Body of pancreas (tissue), 4 donors: ENCODE measurements around the gene ST3GAL3.

Source experiments
- POLR2A ChIP-seq, 3 donors: fragments of 450-650 bp; IDR thresholded peaks; one replicate each; pipeline ENCODE4 v1.6.1; 2016; ENCODE audit warnings: antibody characterized with exemption in 3 of 3, mild to moderate bottlenecking in 2 of 3
- TF ChIP-seq, protein P1 (sequence below), 7 experiments: fragments of 450-650 bp in 4 of 7; fragments of 200-600 bp in 3 of 7; sonication (generic) in 3 of 7; IDR thresholded peaks; one replicate each; pipeline ENCODE4 v1.5.1; 2016 to 2019; ENCODE audit warnings: antibody characterized with exemption in 7 of 7

DNA sequence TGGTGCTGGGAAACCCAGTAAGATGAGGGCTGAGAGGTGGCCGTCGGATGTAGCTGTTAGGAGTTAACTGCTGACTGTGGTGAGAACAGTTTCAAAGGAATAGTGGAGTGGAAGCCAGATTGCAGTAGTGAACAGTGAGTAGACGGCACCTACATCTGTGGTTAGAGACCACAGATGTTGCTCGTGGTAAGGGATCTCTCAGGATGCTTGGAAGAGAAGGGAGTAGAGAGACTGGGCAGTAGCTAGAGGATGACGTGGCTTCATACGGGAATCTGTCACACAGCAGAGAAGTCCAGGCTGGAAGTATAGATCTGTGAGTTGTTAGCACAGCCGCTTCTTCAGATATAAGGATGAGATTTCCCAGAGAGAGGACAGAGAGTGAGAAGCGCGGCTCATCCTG, 218.5 kb downstream of the ST3GAL3 start:
- TF ChIP-seq POLR2A (IDR thresholded peaks at IDR 0.05), result no peak
- TF ChIP-seq, protein P1, sequence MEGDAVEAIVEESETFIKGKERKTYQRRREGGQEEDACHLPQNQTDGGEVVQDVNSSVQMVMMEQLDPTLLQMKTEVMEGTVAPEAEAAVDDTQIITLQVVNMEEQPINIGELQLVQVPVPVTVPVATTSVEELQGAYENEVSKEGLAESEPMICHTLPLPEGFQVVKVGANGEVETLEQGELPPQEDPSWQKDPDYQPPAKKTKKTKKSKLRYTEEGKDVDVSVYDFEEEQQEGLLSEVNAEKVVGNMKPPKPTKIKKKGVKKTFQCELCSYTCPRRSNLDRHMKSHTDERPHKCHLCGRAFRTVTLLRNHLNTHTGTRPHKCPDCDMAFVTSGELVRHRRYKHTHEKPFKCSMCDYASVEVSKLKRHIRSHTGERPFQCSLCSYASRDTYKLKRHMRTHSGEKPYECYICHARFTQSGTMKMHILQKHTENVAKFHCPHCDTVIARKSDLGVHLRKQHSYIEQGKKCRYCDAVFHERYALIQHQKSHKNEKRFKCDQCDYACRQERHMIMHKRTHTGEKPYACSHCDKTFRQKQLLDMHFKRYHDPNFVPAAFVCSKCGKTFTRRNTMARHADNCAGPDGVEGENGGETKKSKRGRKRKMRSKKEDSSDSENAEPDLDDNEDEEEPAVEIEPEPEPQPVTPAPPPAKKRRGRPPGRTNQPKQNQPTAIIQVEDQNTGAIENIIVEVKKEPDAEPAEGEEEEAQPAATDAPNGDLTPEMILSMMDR (IDR thresholded peaks at IDR 0.05), result no peak
